Erythroblast (primary cell): ENCODE data around the gene LENEP.

Experiments used
- GATA1 ChIP-seq: IDR thresholded peaks from 2 replicates; pipeline ENCODE4 v1.6.1; 2011; ENCODE audit warnings: low read depth, mild to moderate bottlenecking, control low read depth, low read length, moderate library complexity
- POLR2A ChIP-seq: IDR thresholded peaks from 2 replicates; pipeline ENCODE4 v1.6.1; 2011; ENCODE audit warnings: mild to moderate bottlenecking, low read length

- no peak for TF ChIP-seq POLR2A
- no peak for TF ChIP-seq GATA1
Observed at GRCh38 chr1:155001425-155001674, 8.0 kb downstream of the LENEP start.
